ENCODE results near the gene SLC47A1. TPM values are rescaled to one million over a fixed set of nuclear protein-coding genes. Genes with fewer than 3 reads are reported as not detected.

SLC47A1 gene
- total and polyA plus RNA-seq, 2 of the 8 experiments (the other 6 are each of a cell fraction or from before 2014, with no cell fraction given): 1.5 to 3.6 TPM

DNA sequence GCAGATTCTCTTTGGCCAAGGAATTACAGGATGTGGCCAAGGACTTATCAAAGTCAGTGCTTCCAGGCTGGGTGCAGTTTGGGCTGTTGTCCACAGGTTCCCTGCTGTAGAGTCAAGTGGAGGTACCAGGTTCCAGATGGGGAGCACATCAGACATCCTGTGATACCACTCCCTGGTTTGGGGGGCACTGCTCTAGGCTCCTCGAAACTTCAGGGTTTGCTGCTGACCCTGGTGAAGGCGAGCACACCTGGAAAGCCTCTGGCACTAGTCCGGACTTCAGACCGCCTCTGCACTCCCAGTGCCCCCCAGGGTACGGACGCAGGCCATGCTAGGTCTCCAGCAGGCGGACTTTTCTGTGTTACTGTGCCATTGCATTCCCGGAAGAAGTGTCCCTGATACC is 10.7 kb downstream of the SLC47A1 start:
- H2BK5ac ChIP-seq (ENCODE audit: low read depth, low read length): no peak overlapping the region
- POLR2A ChIA-PET (ENCODE audit: partially characterized antibody): no interaction called here
- no peak overlapping the region for H3K27ac ChIP-seq (ENCODE audit: low read depth, low read length)
- no peak overlapping the region for H4K5ac ChIP-seq (ENCODE audit: insufficient read length, low read depth, low read length)
- no peak for TF ChIP-seq CBX8 (IDR thresholded peaks at IDR 0.05; ENCODE audit: borderline replicate concordance, low read depth, low read length)
- TF ChIP-seq HDAC6 (IDR thresholded peaks at IDR 0.05; ENCODE audit: low read depth, low read length): no peak
- no peak for TF ChIP-seq ATF3 (IDR thresholded peaks at IDR 0.05; ENCODE audit: insufficient read depth, low read depth, low read length)
- TF ChIP-seq CHD2 (IDR thresholded peaks at IDR 0.05; ENCODE audit: low read length): no peak
- TF ChIP-seq RXRA (IDR thresholded peaks at IDR 0.05; ENCODE audit: insufficient read depth, low read depth, low read length): no peak
- TF ChIP-seq TEAD4 (IDR thresholded peaks at IDR 0.05; ENCODE audit: low read depth, low read length): no peak
- TF ChIP-seq SP2 (IDR thresholded peaks at IDR 0.05; ENCODE audit: low read length): no peak
- TF ChIP-seq SIN3A (conservative IDR thresholded peaks at IDR 0.05 in 1 of 2, IDR thresholded peaks at IDR 0.05 in 1 of 2; ENCODE audit: low read depth in 1 of 2, low read length in 2 of 2): no peak
- no peak for TF ChIP-seq E2F6 (IDR thresholded peaks at IDR 0.05)
- TF ChIP-seq TCF12 (IDR thresholded peaks at IDR 0.05; ENCODE audit: low read depth, low read length): no peak
- TF ChIP-seq POLR2A (IDR thresholded peaks at IDR 0.05; ENCODE audit: control extremely low read depth in 1 of 2, low read depth in 2 of 2, low read length in 2 of 2): no peak
- no peak overlapping the region for H3K56ac ChIP-seq (replicated peaks; ENCODE audit: insufficient read length, low read depth, low read length)
- no peaks in the 10 kb centered on the region for H3K9me3 ChIP-seq (ENCODE audit: insufficient read depth in 2 of 2, low read depth in 1 of 2, low read length in 1 of 2)
- FAIRE-seq: no peak
- H2AK5ac ChIP-seq (ENCODE audit: low read depth, low read length): no peak overlapping the region
- no peak overlapping the region for H3K23ac ChIP-seq (ENCODE audit: insufficient read length)
- H2BK12ac ChIP-seq (ENCODE audit: low read depth, low read length): no peak overlapping the region
- peaks cover 0 to 6% (median 3%) of the 10 kb centered on the region in 4 experiments; a peak in 6 of 7 replicates for H3K4me1 ChIP-seq (replicated peaks in 1 of 4; ENCODE audit: control insufficient read depth in 3 of 4, insufficient read depth in 4 of 4, low read length in 3 of 4)
- H3K4me2 ChIP-seq (ENCODE audit: insufficient read depth in 1 of 2, low read depth in 2 of 2, low read length in 2 of 2): no peak overlapping the region
- no peak overlapping the region for H3K4me3 ChIP-seq (ENCODE audit: extremely low read depth in 1 of 4, insufficient read depth in 2 of 4, low read depth in 3 of 4, low read length in 4 of 4)
- 89% methylated on average over 8 of the region's 8 CpGs; no CpG with 5 or more reads in 1 of the 2 experiments for WGBS, 2 experiments (ENCODE audit: extremely low coverage in 1 of 2, insufficient coverage in 1 of 2, insufficient read length in 1 of 2, insufficient replicate concordance in 2 of 2, low coverage in 1 of 2, low lambda C conversion rate in 2 of 2, missing lambda C conversion rate in 1 of 2)
- H4K91ac ChIP-seq (replicated peaks; ENCODE audit: insufficient read length, low read length): no peak overlapping the region
- CTCF ChIA-PET (ENCODE audit: partially characterized antibody): no interaction called here
- H2BK120ac ChIP-seq (replicated peaks; ENCODE audit: low read depth, low read length): no peak overlapping the region
- no peak overlapping the region for H2BK20ac ChIP-seq (ENCODE audit: low read length)
- no peak overlapping the region for H3K9ac ChIP-seq (replicated peaks in 1 of 4; ENCODE audit: extremely low read depth in 1 of 4, low read depth in 3 of 4, low read length in 3 of 4)
- H3K79me2 ChIP-seq (ENCODE audit: control insufficient read depth in 1 of 2, insufficient read depth in 2 of 2, low read length in 2 of 2): no peaks in the 10 kb centered on the region
- no peaks in the 10 kb centered on the region for H3K23me2 ChIP-seq (ENCODE audit: low read depth, low read length)
- no peaks in the 10 kb centered on the region for H3K79me1 ChIP-seq (ENCODE audit: low read depth, low read length)
- no peak overlapping the region for H2AFZ ChIP-seq (ENCODE audit: low read length)
- no peak overlapping the region for H2BK15ac ChIP-seq (ENCODE audit: low read length)
- DNase-seq (ENCODE audit: low read depth in 1 of 2, low spot score in 2 of 2): no peak
- no peak overlapping the region for H3K4ac ChIP-seq (replicated peaks; ENCODE audit: insufficient read length, low read depth, low read length)
- no peak overlapping the region for H4K8ac ChIP-seq (ENCODE audit: extremely low read depth, insufficient read depth, low read length)
- no peak overlapping the region for H3K14ac ChIP-seq (ENCODE audit: insufficient read length)
- no peak overlapping the region for H3K18ac ChIP-seq (ENCODE audit: extremely low read depth, low read length)
- no peaks in the 10 kb centered on the region for H3K36me3 ChIP-seq (ENCODE audit: control insufficient read depth in 2 of 4, insufficient read depth in 4 of 4, low read length in 3 of 4)
- H4K20me1 ChIP-seq (replicated peaks in 1 of 2; ENCODE audit: control insufficient read depth in 1 of 2, insufficient read depth in 2 of 2, low read length in 2 of 2): no peaks in the 10 kb centered on the region
- no peaks in the 10 kb centered on the region for H3K27me3 ChIP-seq (replicated peaks in 1 of 4; ENCODE audit: control insufficient read depth in 3 of 4, extremely low read depth in 1 of 4, insufficient read depth in 3 of 4, low read length in 3 of 4)

Data from H1 (cell line).